HepG2 (cell line): ENCODE data around the gene PIP5K1C. TPM values are rescaled to one million over a fixed set of nuclear protein-coding genes. Genes with fewer than 3 reads are reported as not detected.

Source experiments
- ATF4 ChIP-seq, 2 experiments: fragments of 450-650 bp in 1 of 2; sonication (generic) in 1 of 2; formaldehyde crosslinking; IDR thresholded peaks; 2 replicates each; pipeline versions ENCODE4 v1.5.0 to v1.8.0; 2020 to 2022; ENCODE audit warnings: mild to moderate bottlenecking in 1 of 2, missing genetic modification reagents in 1 of 2
- FLYWCH1 ChIP-seq: sonication (generic); formaldehyde crosslinking; IDR thresholded peaks from 2 replicates; pipeline ENCODE4 v1.8.1; 2023; ENCODE audit warnings: mild to moderate bottlenecking, missing genetic modification reagents
- FOXM1 ChIP-seq: sonication (generic); formaldehyde crosslinking; IDR thresholded peaks from 2 replicates; pipeline ENCODE4 v1.5.0; 2020; ENCODE audit warnings: missing genetic modification reagents
- HDAC6 ChIP-seq: fragments of 200-600 bp; sonication (generic); IDR thresholded peaks from 2 replicates; pipeline ENCODE4 v1.7.0; 2017; ENCODE audit warnings: mild to moderate bottlenecking, antibody characterized with exemption, low read length, low read depth
- LRRFIP1 ChIP-seq: sonication (generic); formaldehyde crosslinking; conservative IDR thresholded peaks from 2 replicates; pipeline ENCODE4 v1.4.0; 2020; ENCODE audit warnings: missing genetic modification reagents
- SCMH1 ChIP-seq: sonication (generic); formaldehyde crosslinking; IDR thresholded peaks from 2 replicates; pipeline ENCODE4 v1.9.0; 2021; ENCODE audit warnings: missing genetic modification reagents, mild to moderate bottlenecking, borderline replicate concordance
- STAT6 ChIP-seq: sonication (generic); formaldehyde crosslinking; IDR thresholded peaks from 2 replicates; pipeline ENCODE4 v1.4.0; 2020; ENCODE audit warnings: missing genetic modification reagents, mild to moderate bottlenecking, borderline replicate concordance
- polyA plus RNA-seq, 8 experiments: library from polyadenylated mRNA; depleted of rRNA in 3 of 8; stranded (reverse) in 7 of 8; unstranded in 1 of 8; fragments of >200 nt; fragmentation: Illumina TruSeq in 4 of 8; extraction: Trizol in 4 of 8; gene quantifications; 2 replicates each; pipeline versions ENCODE4 v1.2.1 to v1.2.3, GENCODE V29; 2011 to 2016; ENCODE audit warnings: low read depth in 4 of 8, missing spikeins in 1 of 8, mixed read lengths in 1 of 8; ENCODE audit not compliant: insufficient read depth in 1 of 8
- total RNA-seq, 5 experiments: library from RNA; depleted of rRNA; stranded (reverse); fragments of >200 nt; fragmentation: Illumina TruSeq; extraction: Trizol; gene quantifications; 2 replicates each; pipeline ENCODE4 v1.2.3, GENCODE V29; 2016; ENCODE audit warnings: low read depth in 1 of 5

The PIP5K1C gene
- total and polyA plus RNA-seq, 2 of the 13 experiments (the other 11 are each of a cell fraction or from before 2014, with no cell fraction given): 3.6 to 4.3 TPM

- TF ChIP-seq STAT6 (CRISPR knock-in tag) (no peak), FOXM1 (CRISPR knock-in tag) (no peak), HDAC6 (no peak), FLYWCH1 (CRISPR knock-in tag) (no peak), SCMH1 (CRISPR knock-in tag) (no peak), ATF4 (CRISPR knock-in tag; IDR thresholded peaks at IDR 0.05) (no peak), LRRFIP1 (CRISPR knock-in tag) (no peak)
- TF ChIP-seq, all 625 proteins: peak for 21
Observed at GRCh38 chr19:3720349-3720917, 20.2 kb upstream of the PIP5K1C start (continued).
